ENCODE results near the gene STX17. TPM values are rescaled to one million over a fixed set of nuclear protein-coding genes. Genes with fewer than 3 reads are reported as not detected.
"Not testable (repeated sequence)": the region's sequence is repeated elsewhere in the genome, so short reads cannot be mapped to it uniquely, and the experiment has no call there.

The STX17 gene
- polyA plus RNA-seq (2011; rRNA removed) = 21.6 and 24.6 TPM in 2 replicates
- 3.3 and 3.5 TPM in 2 replicates for polyA plus RNA-seq (2012; cell fraction: cytosol; rRNA removed)
- polyA plus RNA-seq (2012; cell fraction: nucleus; rRNA removed) = 2.9 and 3.8 TPM in 2 replicates
- 13.8 to 14.4 TPM (median 14.3 TPM) in 3 replicates for polyA plus RNA-seq (2017; fragmentation: RNase III; extraction: RNeasy Plus Mini Kit Qiagen cat#74134 plus additional on column Dnase treatment)
- 18.6 and 19.2 TPM in 2 replicates for polyA minus RNA-seq (2011; rRNA and poly(A)+ RNA removed)

DNA sequence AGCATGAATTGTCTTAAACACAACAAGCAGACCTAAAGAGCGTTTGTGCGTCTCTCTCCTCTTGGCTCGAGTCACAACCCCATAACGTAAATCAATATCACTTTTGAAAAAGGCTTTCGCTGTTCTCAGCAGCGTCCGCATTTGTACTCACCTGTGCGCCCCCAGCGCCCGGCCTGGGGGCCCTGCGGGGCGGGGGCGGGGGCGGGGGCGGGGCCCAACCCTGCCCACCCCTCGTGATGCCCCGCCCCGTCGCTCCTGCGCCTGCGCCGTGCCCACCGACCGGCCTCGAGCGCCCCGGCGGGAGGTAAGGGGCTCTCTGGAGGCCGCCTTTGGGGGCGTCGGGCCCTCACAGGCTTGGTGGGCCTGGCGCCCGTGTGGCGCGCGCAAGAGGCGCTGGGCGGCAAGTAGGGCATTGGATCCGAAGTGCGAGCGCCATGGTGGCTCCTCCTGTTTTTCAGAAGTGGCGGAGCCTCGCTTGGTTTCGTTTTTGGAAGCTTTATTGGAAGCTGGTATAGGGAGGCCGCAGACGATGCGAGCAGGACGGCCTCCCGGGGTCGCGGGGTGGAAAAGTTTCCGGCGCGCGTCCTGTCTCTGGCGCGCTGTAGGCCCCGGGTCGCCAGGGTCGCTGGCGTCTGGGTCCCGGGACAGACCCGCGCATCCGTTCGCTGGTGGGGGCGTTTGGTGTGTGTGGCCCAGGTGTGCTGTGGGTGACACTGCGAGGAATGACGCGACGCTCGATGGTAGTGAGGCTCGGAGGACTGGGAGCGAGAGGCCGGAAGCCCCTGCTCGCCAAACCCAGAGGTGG, at the start of gene STX17:
TSS of gene STX17 (plus strand) at position 252 of the 805 bp plus-strand sequence. CDS start 8,586 bp downstream, outside the sequence.
- ChIA-PET CTCF (interaction anchor here (0.5 to 1.7 kb wide), 6 partner anchors 10 to 625 kb away, joined by 3 to 6 read pairs (median 4); partner anchors contain the start of gene NR4A3), POLR2A (interaction anchor here (1.0 to 1.7 kb wide), 6 partner anchors 9 to 87 kb away, joined by 3 to 4 read pairs (median 4); partner anchors contain the start of gene NR4A3)
- Histone ChIP-seq H3K4me3 (peak within 1 kb of the TSS; percentile 77), H3K4me2 (peak within 1 kb of the TSS; percentile 76), H3K27ac (peak within 1 kb of the TSS; percentile 83 to 98), H3K4me1 (peaks cover 10% of the 10 kb centered on the region; the same call in 2 of the 3 replicates), H3K9me3 (no peaks in the 10 kb centered on the region)
- 2% methylated on average over 52 of the region's 76 CpGs for WGBS (ENCODE audit: missing lambda C conversion rate)
- DNase-seq (ENCODE audit: low read depth in 1 of 2, low spot score in 1 of 2) (peak; percentile 64 to 75), ATAC-seq (peak; percentile 93 to 94), FAIRE-seq (no peak)
- TF ChIP-seq, protein P1, sequence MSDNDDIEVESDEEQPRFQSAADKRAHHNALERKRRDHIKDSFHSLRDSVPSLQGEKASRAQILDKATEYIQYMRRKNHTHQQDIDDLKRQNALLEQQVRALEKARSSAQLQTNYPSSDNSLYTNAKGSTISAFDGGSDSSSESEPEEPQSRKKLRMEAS (IDR thresholded peaks at IDR 0.05) = peak; percentile 25; the same call in 1 of the 2 replicates
- TF ChIP-seq FOXS1 (CRISPR knock-in tag; IDR thresholded peaks at IDR 0.05) (no peak), NR3C1 (IDR thresholded peaks at IDR 0.05) (no peak), JUN (IDR thresholded peaks at IDR 0.05) (peak in 1 of 2 experiments; percentile 69; a peak in 2 of 5 replicates), POLR2A (IDR thresholded peaks at IDR 0.05; ENCODE audit: low read length) (peak; percentile 75), PHF8 (IDR thresholded peaks at IDR 0.05; ENCODE audit: borderline replicate concordance, low read depth) (peak; percentile 86)
- TF ChIP-seq, protein P2, sequence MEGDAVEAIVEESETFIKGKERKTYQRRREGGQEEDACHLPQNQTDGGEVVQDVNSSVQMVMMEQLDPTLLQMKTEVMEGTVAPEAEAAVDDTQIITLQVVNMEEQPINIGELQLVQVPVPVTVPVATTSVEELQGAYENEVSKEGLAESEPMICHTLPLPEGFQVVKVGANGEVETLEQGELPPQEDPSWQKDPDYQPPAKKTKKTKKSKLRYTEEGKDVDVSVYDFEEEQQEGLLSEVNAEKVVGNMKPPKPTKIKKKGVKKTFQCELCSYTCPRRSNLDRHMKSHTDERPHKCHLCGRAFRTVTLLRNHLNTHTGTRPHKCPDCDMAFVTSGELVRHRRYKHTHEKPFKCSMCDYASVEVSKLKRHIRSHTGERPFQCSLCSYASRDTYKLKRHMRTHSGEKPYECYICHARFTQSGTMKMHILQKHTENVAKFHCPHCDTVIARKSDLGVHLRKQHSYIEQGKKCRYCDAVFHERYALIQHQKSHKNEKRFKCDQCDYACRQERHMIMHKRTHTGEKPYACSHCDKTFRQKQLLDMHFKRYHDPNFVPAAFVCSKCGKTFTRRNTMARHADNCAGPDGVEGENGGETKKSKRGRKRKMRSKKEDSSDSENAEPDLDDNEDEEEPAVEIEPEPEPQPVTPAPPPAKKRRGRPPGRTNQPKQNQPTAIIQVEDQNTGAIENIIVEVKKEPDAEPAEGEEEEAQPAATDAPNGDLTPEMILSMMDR (IDR thresholded peaks at IDR 0.05) = peak; percentile 12; the same call in 2 of the 3 replicates
- TF ChIP-seq, protein P3, sequence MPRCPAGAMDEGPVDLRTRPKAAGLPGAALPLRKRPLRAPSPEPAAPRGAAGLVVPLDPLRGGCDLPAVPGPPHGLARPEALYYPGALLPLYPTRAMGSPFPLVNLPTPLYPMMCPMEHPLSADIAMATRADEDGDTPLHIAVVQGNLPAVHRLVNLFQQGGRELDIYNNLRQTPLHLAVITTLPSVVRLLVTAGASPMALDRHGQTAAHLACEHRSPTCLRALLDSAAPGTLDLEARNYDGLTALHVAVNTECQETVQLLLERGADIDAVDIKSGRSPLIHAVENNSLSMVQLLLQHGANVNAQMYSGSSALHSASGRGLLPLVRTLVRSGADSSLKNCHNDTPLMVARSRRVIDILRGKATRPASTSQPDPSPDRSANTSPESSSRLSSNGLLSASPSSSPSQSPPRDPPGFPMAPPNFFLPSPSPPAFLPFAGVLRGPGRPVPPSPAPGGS (IDR thresholded peaks at IDR 0.05) = peak; percentile 71; the same call in 2 of the 3 replicates
- TF ChIP-seq, protein P4, sequence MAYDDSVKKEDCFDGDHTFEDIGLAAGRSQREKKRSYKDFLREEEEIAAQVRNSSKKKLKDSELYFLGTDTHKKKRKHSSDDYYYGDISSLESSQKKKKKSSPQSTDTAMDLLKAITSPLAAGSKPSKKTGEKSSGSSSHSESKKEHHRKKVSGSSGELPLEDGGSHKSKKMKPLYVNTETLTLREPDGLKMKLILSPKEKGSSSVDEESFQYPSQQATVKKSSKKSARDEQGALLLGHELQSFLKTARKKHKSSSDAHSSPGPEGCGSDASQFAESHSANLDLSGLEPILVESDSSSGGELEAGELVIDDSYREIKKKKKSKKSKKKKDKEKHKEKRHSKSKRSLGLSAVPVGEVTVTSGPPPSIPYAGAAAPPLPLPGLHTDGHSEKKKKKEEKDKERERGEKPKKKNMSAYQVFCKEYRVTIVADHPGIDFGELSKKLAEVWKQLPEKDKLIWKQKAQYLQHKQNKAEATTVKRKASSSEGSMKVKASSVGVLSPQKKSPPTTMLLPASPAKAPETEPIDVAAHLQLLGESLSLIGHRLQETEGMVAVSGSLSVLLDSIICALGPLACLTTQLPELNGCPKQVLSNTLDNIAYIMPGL (CRISPR knock-in tag; IDR thresholded peaks at IDR 0.05; ENCODE audit: borderline replicate concordance) = 0 out of 2 replicates have a peak, but pooled peaks have one; percentile 52
- TF ChIP-seq, protein P5, sequence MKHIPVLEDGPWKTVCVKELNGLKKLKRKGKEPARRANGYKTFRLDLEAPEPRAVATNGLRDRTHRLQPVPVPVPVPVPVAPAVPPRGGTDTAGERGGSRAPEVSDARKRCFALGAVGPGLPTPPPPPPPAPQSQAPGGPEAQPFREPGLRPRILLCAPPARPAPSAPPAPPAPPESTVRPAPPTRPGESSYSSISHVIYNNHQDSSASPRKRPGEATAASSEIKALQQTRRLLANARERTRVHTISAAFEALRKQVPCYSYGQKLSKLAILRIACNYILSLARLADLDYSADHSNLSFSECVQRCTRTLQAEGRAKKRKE (CRISPR knock-in tag; IDR thresholded peaks at IDR 0.05; ENCODE audit: low read depth) = no peak

DNA sequence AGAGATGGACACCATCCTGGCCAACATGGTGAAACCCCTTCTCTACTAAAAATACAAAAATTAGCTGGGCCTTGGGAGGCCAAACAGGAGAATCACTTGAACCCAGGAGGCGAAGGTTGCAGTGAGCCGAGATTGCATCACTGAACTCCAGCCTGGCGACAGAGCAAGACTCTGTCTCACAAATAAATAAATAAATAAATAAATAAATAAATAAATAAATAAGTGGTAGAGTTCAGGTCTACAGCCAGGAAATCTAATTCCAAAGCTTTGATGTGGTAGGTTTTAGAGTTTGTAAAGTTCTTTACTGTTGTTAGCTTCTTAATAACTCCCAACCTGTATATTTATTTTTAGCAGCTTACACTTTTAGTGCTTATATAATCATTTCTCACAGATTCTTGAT, 48.9 kb upstream of the STX17 start:
- 94% methylated on average over 3 of the region's 3 CpGs for WGBS (ENCODE audit: missing lambda C conversion rate)

DNA sequence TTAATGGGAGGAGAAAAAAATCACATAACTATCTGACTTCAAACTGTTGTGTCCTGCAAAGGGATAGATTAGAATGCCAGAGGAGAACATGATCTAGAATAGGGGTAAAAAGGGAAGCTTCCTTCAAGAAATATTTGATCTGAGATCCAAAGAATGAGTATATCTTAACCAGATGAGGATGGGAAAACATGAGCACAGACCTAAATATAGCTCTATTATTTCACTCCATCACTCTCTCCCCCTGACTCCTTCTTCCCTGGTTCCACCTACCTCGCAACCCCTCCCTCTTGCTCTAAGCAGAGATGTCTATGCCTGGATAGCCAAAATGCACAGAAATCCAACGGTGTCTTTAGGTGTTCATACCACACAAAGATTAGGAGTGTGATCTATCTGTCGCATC, 48.4 kb upstream of the STX17 start:
- Histone ChIP-seq H3K9me3 (no peaks in the 10 kb centered on the region), H3K4me3 (no peak overlapping the region), H3K4me1 (no peaks in the 10 kb centered on the region), H3K4me2 (no peak overlapping the region), H3K27ac (no peak overlapping the region)
- DNase-seq (ENCODE audit: low read depth in 1 of 2, low spot score in 1 of 2) (no peak), FAIRE-seq (no peak), ATAC-seq (peak; percentile 11 to 19; a peak in 1 of 6 replicates)
- ChIA-PET POLR2A (no interaction called here), CTCF (interaction anchor here (0.6 to 1.9 kb wide), 4 partner anchors 10 to 674 kb away, joined by 3 to 5 read pairs (median 4); no protein-coding TSS in a partner anchor)
- 72% methylated on average over 3 of the region's 3 CpGs for WGBS (ENCODE audit: missing lambda C conversion rate)
- TF ChIP-seq, protein P4 (CRISPR knock-in tag; IDR thresholded peaks at IDR 0.05; ENCODE audit: borderline replicate concordance) = no peak
- TF ChIP-seq SREBF2 (IDR thresholded peaks at IDR 0.05) (no peak), CHD2 (IDR thresholded peaks at IDR 0.05; ENCODE audit: low read length, partially characterized antibody) (no peak), EHMT2 (IDR thresholded peaks at IDR 0.05; ENCODE audit: low read depth) (no peak), KDM5A (IDR thresholded peaks at IDR 0.05) (no peak)

More for the DNA sequence above, 48.9 kb upstream of the STX17 start:
- H3K4me1 ChIP-seq; H3K4me3 ChIP-seq; H3K4me2 ChIP-seq; DNase-seq (ENCODE audit: low read depth in 1 of 2, low spot score in 1 of 2); POLR2A ChIA-PET; FAIRE-seq; H3K9me3 ChIP-seq; ATAC-seq; H3K27ac ChIP-seq: not testable (repeated sequence)
- peak; percentile 92 for TF ChIP-seq ZC3H11A (IDR thresholded peaks at IDR 0.05)
- CTCF ChIA-PET = interaction anchor here (0.6 to 2.7 kb wide), 5 partner anchors 9 to 673 kb away, joined by 3 to 9 read pairs (median 4); no protein-coding TSS in a partner anchor
